Measurements from ENCODE around the gene DENND6B.

Gene DENND6B

GRCh38 chr22:50313021-50313420, 13.8 kb downstream of the DENND6B start:
- Histone ChIP-seq H3K4me2 (ENCODE audit: low read length) (no peak overlapping the region), H2BK120ac (ENCODE audit: low read depth, low read length) (no peak overlapping the region), H3K27me3 (ENCODE audit: insufficient read depth, low read length, poor library complexity) (no peaks in the 10 kb centered on the region), H2AK5ac (ENCODE audit: low read length) (no peak overlapping the region), H3K4ac (ENCODE audit: low read depth, low read length) (no peak overlapping the region), H3K56ac (ENCODE audit: low read length) (no peak overlapping the region), H3K36me3 (ENCODE audit: control insufficient read depth, insufficient read depth, low read length) (no peaks in the 10 kb centered on the region), H3K79me2 (ENCODE audit: control insufficient read depth, insufficient read depth, low read length) (no peaks in the 10 kb centered on the region), H3K27ac (ENCODE audit: low read depth, low read length) (no peak overlapping the region), H2BK15ac (replicated peaks; ENCODE audit: low read depth) (no peak overlapping the region), H3K9ac (ENCODE audit: low read length) (no peak overlapping the region), H2BK5ac (ENCODE audit: low read length) (no peak overlapping the region), H3K23ac (ENCODE audit: low read length) (no peak overlapping the region), H3K18ac (ENCODE audit: low read length) (no peak overlapping the region), H4K8ac (ENCODE audit: low read depth, low read length) (no peak overlapping the region), H3K79me1 (ENCODE audit: low read length) (no peaks in the 10 kb centered on the region), H3K4me3 (ENCODE audit: low read length) (no peak overlapping the region), H4K5ac (ENCODE audit: low read length) (no peak overlapping the region), H3K4me1 (ENCODE audit: control insufficient read depth, low read depth, low read length) (no peaks in the 10 kb centered on the region)
- DNase-seq, result no peak
- no CpG with 5 or more reads among the region's 7 CpGs for WGBS (ENCODE audit: extremely low coverage, insufficient coverage, low lambda C conversion rate)

DNA sequence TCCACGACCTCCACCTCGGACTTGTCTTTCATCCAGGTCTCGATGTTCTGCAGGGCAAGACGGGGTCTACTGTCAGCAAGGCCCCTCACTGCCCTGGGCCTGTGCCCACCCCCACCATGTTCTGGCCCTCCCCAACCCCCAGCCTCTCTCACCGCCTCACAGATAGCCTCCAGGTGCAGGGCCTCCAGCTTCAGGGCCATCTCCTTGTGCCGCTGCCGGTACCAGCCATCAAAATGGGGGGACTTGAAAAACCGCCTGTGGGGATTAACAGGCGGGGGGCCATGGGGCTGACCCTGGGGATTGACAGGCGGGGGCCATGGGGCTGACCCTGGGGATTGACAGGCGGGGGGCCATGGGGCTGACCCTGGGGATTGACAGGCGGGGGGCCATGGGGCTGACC, 14.4 kb downstream of the DENND6B start:
- no peaks in the 10 kb centered on the region for H3K4me1 ChIP-seq (ENCODE audit: control insufficient read depth, low read depth, low read length)
- no peak overlapping the region for H3K27ac ChIP-seq (ENCODE audit: low read depth, low read length)
- H4K5ac ChIP-seq (ENCODE audit: low read length), result no peak overlapping the region
- H3K4me2 ChIP-seq (ENCODE audit: low read length), result no peak overlapping the region
- H2AK5ac ChIP-seq (ENCODE audit: low read length), result no peak overlapping the region
- no peak overlapping the region for H3K23ac ChIP-seq (ENCODE audit: low read length)
- DNase-seq, result no peak
- WGBS (ENCODE audit: extremely low coverage, insufficient coverage, low lambda C conversion rate), result no CpG with 5 or more reads among the region's 12 CpGs
- no peaks in the 10 kb centered on the region for H3K27me3 ChIP-seq (ENCODE audit: insufficient read depth, low read length, poor library complexity)
- H3K4ac ChIP-seq (ENCODE audit: low read depth, low read length), result no peak overlapping the region
- no peaks in the 10 kb centered on the region for H3K36me3 ChIP-seq (ENCODE audit: control insufficient read depth, insufficient read depth, low read length)
- H4K8ac ChIP-seq (ENCODE audit: low read depth, low read length), result no peak overlapping the region
- no peaks in the 10 kb centered on the region for H3K79me2 ChIP-seq (ENCODE audit: control insufficient read depth, insufficient read depth, low read length)
- no peak overlapping the region for H2BK5ac ChIP-seq (ENCODE audit: low read length)
- no peak overlapping the region for H3K18ac ChIP-seq (ENCODE audit: low read length)
- H3K4me3 ChIP-seq (ENCODE audit: low read length), result no peak overlapping the region
- H3K56ac ChIP-seq (ENCODE audit: low read length), result no peak overlapping the region
- H3K9ac ChIP-seq (ENCODE audit: low read length), result no peak overlapping the region
- no peak overlapping the region for H2BK120ac ChIP-seq (ENCODE audit: low read depth, low read length)
- no peak overlapping the region for H2BK15ac ChIP-seq (replicated peaks; ENCODE audit: low read depth)
- H3K79me1 ChIP-seq (ENCODE audit: low read length), result no peaks in the 10 kb centered on the region

DNA sequence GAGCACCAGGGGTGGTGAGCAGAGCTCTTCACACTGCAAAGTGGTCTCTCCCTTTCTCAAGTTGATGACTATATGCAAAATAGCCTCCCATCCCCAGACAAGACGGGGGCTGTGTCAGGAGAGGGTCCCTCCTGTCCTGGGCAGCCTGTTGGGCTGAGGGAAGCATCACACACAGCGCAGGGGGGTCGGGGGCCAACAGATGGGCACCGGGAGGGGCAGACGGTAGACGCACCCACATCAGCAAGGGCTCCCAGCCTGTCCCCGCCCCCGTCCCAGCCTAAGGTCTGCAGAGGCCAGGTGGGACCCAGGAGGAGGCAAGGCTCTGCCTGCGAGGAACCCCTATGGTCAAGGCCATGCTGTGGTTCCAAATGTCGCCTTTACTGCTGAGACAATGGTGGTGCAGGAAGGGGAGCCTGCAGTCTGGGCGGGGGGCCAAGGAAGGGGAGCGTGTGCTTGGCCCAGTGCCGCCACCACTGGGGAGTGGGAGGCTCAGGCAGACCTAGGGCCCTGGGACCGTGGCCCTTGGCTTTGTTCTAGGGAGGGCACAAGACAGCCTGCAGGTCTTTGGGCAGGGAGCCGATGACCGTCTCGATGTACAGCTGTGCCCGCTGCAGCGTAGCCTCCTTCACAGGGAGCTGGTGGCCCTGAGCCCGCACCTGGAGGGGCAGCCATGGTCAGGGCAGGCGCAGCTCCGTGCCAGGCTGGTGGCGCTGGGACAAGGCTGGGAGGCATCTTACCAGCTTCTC, 15.0 kb downstream of the DENND6B start:
- H3K4me1 ChIP-seq (ENCODE audit: control insufficient read depth, low read depth, low read length), result no peaks in the 10 kb centered on the region
- H3K79me1 ChIP-seq (ENCODE audit: low read length), result no peaks in the 10 kb centered on the region
- H3K4me3 ChIP-seq (ENCODE audit: low read length), result no peak overlapping the region
- no peak overlapping the region for H3K56ac ChIP-seq (ENCODE audit: low read length)
- H3K18ac ChIP-seq (ENCODE audit: low read length), result no peak overlapping the region
- H3K27ac ChIP-seq (ENCODE audit: low read depth, low read length), result no peak overlapping the region
- WGBS (ENCODE audit: extremely low coverage, insufficient coverage, low lambda C conversion rate), result no CpG with 5 or more reads among the region's 23 CpGs
- no peaks in the 10 kb centered on the region for H3K27me3 ChIP-seq (ENCODE audit: insufficient read depth, low read length, poor library complexity)
- H4K5ac ChIP-seq (ENCODE audit: low read length), result no peak overlapping the region
- no peak overlapping the region for H2BK5ac ChIP-seq (ENCODE audit: low read length)
- no peak overlapping the region for H2BK120ac ChIP-seq (ENCODE audit: low read depth, low read length)
- no peaks in the 10 kb centered on the region for H3K79me2 ChIP-seq (ENCODE audit: control insufficient read depth, insufficient read depth, low read length)
- H3K36me3 ChIP-seq (ENCODE audit: control insufficient read depth, insufficient read depth, low read length), result no peaks in the 10 kb centered on the region
- H3K4me2 ChIP-seq (ENCODE audit: low read length), result no peak overlapping the region
- no peak overlapping the region for H3K9ac ChIP-seq (ENCODE audit: low read length)
- H2BK15ac ChIP-seq (replicated peaks; ENCODE audit: low read depth), result no peak overlapping the region
- no peak overlapping the region for H2AK5ac ChIP-seq (ENCODE audit: low read length)
- H3K23ac ChIP-seq (ENCODE audit: low read length), result no peak overlapping the region
- no peak overlapping the region for H4K8ac ChIP-seq (ENCODE audit: low read depth, low read length)
- DNase-seq, result no peak
- no peak overlapping the region for H3K4ac ChIP-seq (ENCODE audit: low read depth, low read length)

GRCh38 chr22:50310949-50311444, 15.8 kb downstream of the DENND6B start:
- Histone ChIP-seq H2BK5ac (ENCODE audit: low read length) (no peak overlapping the region), H3K4ac (ENCODE audit: low read depth, low read length) (no peak overlapping the region), H3K4me3 (ENCODE audit: low read length) (no peak overlapping the region), H3K23ac (ENCODE audit: low read length) (no peak overlapping the region), H3K79me1 (ENCODE audit: low read length) (no peaks in the 10 kb centered on the region), H2BK15ac (replicated peaks; ENCODE audit: low read depth) (no peak overlapping the region), H3K36me3 (ENCODE audit: control insufficient read depth, insufficient read depth, low read length) (no peaks in the 10 kb centered on the region), H2AK5ac (ENCODE audit: low read length) (no peak overlapping the region), H3K27me3 (ENCODE audit: insufficient read depth, low read length, poor library complexity) (no peaks in the 10 kb centered on the region), H3K4me2 (ENCODE audit: low read length) (no peak overlapping the region), H3K27ac (ENCODE audit: low read depth, low read length) (no peak overlapping the region), H3K79me2 (ENCODE audit: control insufficient read depth, insufficient read depth, low read length) (no peaks in the 10 kb centered on the region), H3K4me1 (ENCODE audit: control insufficient read depth, low read depth, low read length) (no peaks in the 10 kb centered on the region), H4K8ac (ENCODE audit: low read depth, low read length) (no peak overlapping the region), H4K5ac (ENCODE audit: low read length) (no peak overlapping the region), H3K9ac (ENCODE audit: low read length) (no peak overlapping the region), H2BK120ac (ENCODE audit: low read depth, low read length) (no peak overlapping the region), H3K56ac (ENCODE audit: low read length) (no peak overlapping the region), H3K18ac (ENCODE audit: low read length) (no peak overlapping the region)
- no peak for DNase-seq
- WGBS (ENCODE audit: extremely low coverage, insufficient coverage, low lambda C conversion rate), result no CpG with 5 or more reads among the region's 16 CpGs

DNA sequence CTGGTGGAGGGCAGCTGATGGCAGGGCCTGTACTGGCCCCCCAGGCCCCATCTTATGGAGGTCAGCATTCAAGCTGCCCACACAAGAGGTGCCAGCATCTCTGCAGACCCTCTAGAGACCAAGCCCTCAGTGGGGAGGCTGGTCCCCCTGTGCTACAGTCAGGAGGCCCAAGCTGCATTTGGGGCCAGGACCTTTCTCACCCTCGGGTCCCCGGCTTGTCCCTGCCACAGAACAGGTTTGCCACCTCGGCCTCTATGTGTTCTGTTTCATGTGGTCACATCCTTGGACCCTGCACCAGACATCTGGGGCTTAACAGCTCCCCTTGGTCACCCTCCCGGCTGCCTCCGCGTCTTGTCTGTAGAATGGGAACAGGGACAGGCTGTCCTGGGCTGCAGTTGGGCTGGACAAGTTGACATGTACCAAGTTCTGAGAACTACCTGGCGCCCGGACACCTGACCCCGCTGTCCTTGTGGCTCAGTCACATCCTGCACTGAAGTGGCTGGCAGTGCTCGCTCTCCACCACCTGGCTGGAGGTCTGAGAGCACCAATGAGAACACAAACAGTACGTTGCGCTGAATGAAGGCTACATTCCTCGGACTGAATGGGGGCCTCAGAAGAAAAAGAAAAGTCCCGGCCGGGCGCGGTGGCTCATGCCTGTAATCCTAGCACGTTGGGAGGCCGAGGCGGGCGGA, 16.6 kb downstream of the DENND6B start:
- H3K27me3 ChIP-seq (ENCODE audit: insufficient read depth, low read length, poor library complexity), result no peaks in the 10 kb centered on the region
- no peak overlapping the region for H2BK15ac ChIP-seq (replicated peaks; ENCODE audit: low read depth)
- no peak overlapping the region for H3K23ac ChIP-seq (ENCODE audit: low read length)
- no peak for DNase-seq
- no peak overlapping the region for H3K18ac ChIP-seq (ENCODE audit: low read length)
- no peak overlapping the region for H2BK120ac ChIP-seq (ENCODE audit: low read depth, low read length)
- H4K8ac ChIP-seq (ENCODE audit: low read depth, low read length), result no peak overlapping the region
- no CpG with 5 or more reads among the region's 21 CpGs for WGBS (ENCODE audit: extremely low coverage, insufficient coverage, low lambda C conversion rate)
- no peak overlapping the region for H2BK5ac ChIP-seq (ENCODE audit: low read length)
- no peak overlapping the region for H3K4me3 ChIP-seq (ENCODE audit: low read length)
- no peaks in the 10 kb centered on the region for H3K36me3 ChIP-seq (ENCODE audit: control insufficient read depth, insufficient read depth, low read length)
- H3K27ac ChIP-seq (ENCODE audit: low read depth, low read length), result no peak overlapping the region
- H3K56ac ChIP-seq (ENCODE audit: low read length), result no peak overlapping the region
- no peak overlapping the region for H3K4ac ChIP-seq (ENCODE audit: low read depth, low read length)
- H3K4me2 ChIP-seq (ENCODE audit: low read length), result no peak overlapping the region
- H3K9ac ChIP-seq (ENCODE audit: low read length), result no peak overlapping the region
- H4K5ac ChIP-seq (ENCODE audit: low read length), result no peak overlapping the region
- H2AK5ac ChIP-seq (ENCODE audit: low read length), result no peak overlapping the region
- H3K79me1 ChIP-seq (ENCODE audit: low read length), result peaks cover 3% of the 10 kb centered on the region
- no peaks in the 10 kb centered on the region for H3K4me1 ChIP-seq (ENCODE audit: control insufficient read depth, low read depth, low read length)
- H3K79me2 ChIP-seq (ENCODE audit: control insufficient read depth, insufficient read depth, low read length), result no peaks in the 10 kb centered on the region
